K562 (cell line): ENCODE results near the gene UBL3. TPM values are rescaled to one million over a fixed set of nuclear protein-coding genes. Genes with fewer than 3 reads are reported as not detected.

Experiments
- ATAC-seq: fragments of 200-7000 bp; cut with Tn5 transposase; 3 replicates; pipeline ENCODE4 v1.9.1; 2020; ENCODE audit warnings: moderate library complexity
- BruUV-seq: library from RNA; stranded (reverse); fragments of 400-500 nt; replicated peaks from 2 replicates; lab custom pipeline; 2021; lab: Mats Ljungman, UMichigan
- CTCF ChIA-PET: fragments of 300-600 bp; formaldehyde crosslinking; extraction: SDS; loops from one replicate; lab custom pipeline; 2021; ENCODE audit warnings: low intra/inter-chr PET ratio; lab: Yijun Ruan, JAX
- POLR2A ChIA-PET: fragments of 300-600, 350-650 bp; sonication (Branson Sonifier 250); formaldehyde crosslinking; extraction: SDS; loops from one replicate; lab custom pipeline; 2021; ENCODE audit warnings: antibody characterized with exemption, inconsistent platforms; lab: Yijun Ruan, JAX
- DNase-seq, 4 experiments: peaks; one replicate each; pipeline versions ENCODE4 v3.0.0 to v3.0.0-alpha.2; 2011 to 2018; ENCODE audit warnings: low spot score in 3 of 4, mixed read lengths in 3 of 4; ENCODE audit errors: extremely low read depth in 1 of 4
- FAIRE-seq: peaks from 2 replicates; lab custom pipeline; 2011; peaks lifted over from hg19 to GRCh38; lab: Jason Lieb, UNC
- H2AFZ ChIP-seq: 2 replicates; pipeline ENCODE4 v1.6.0; 2011; ENCODE audit warnings: low read depth, low read length, control low read depth, inconsistent platforms
- H3K27ac ChIP-seq: fragments of 200-600 bp; 3 replicates; pipeline ENCODE4 v1.8.0; 2011; ENCODE audit warnings: low read depth, mild to moderate bottlenecking, control low read depth, inconsistent platforms, low read length, moderate library complexity, mixed read lengths; ENCODE audit errors: extremely low read depth
- H3K27me3 ChIP-seq, 2 experiments: fragments of 300-600 bp in 1 of 2; 2 replicates in 1 of 2; 3 replicates in 1 of 2; pipeline versions ENCODE4 v1.6.0 to v1.8.0; 2011; ENCODE audit warnings: inconsistent platforms in 2 of 2, low read length in 2 of 2, mild to moderate bottlenecking in 1 of 2, mixed read lengths in 1 of 2, moderate library complexity in 1 of 2; ENCODE audit not compliant: control insufficient read depth in 2 of 2, insufficient read depth in 2 of 2
- H3K36me3 ChIP-seq: fragments of 300-600 bp; 3 replicates; pipeline ENCODE4 v1.8.0; 2011; ENCODE audit warnings: mild to moderate bottlenecking, low read length, inconsistent platforms; ENCODE audit not compliant: control insufficient read depth, insufficient read depth
- H3K4me1 ChIP-seq, 2 experiments: fragments of 200-600 bp in 1 of 2; replicated peaks in 1 of 2; 2 replicates in 1 of 2; 3 replicates in 1 of 2; pipeline versions ENCODE4 v1.5.1 to v1.8.0; 2011; ENCODE audit warnings: inconsistent platforms in 2 of 2, low read length in 2 of 2, mild to moderate bottlenecking in 1 of 2, mixed read lengths in 1 of 2, moderate library complexity in 1 of 2; ENCODE audit not compliant: control insufficient read depth in 2 of 2, insufficient read depth in 2 of 2
- H3K4me2 ChIP-seq: 2 replicates; pipeline ENCODE4 v1.6.1; 2011; ENCODE audit warnings: low read length, control low read depth, inconsistent platforms, mixed read lengths; ENCODE audit not compliant: insufficient read depth
- H3K4me3 ChIP-seq: fragments of 200-600 bp; sonication (generic), shearing (Covaris generic); 2 replicates; pipeline ENCODE4 v1.5.1; 2016; ENCODE audit warnings: control low read depth, inconsistent platforms
- H3K79me2 ChIP-seq: fragments of 200-600 bp; 3 replicates; pipeline ENCODE4 v1.8.0; 2011; ENCODE audit warnings: low read length, inconsistent platforms; ENCODE audit not compliant: control insufficient read depth, insufficient read depth
- H3K9ac ChIP-seq, 2 experiments: 2 replicates each; pipeline versions ENCODE4 v1.6.0 to v1.6.1; 2011; ENCODE audit warnings: low read depth in 2 of 2, low read length in 2 of 2, control low read depth in 1 of 2, inconsistent platforms in 1 of 2, mild to moderate bottlenecking in 1 of 2, mixed read lengths in 1 of 2; ENCODE audit not compliant: insufficient read depth in 1 of 2
- H3K9me1 ChIP-seq: one replicate; pipeline ENCODE4 v1.6.0; 2011; ENCODE audit warnings: inconsistent platforms, mild to moderate bottlenecking, low read length, moderate library complexity; ENCODE audit not compliant: control insufficient read depth, insufficient read depth
- H3K9me3 ChIP-seq: replicated peaks from 2 replicates; pipeline ENCODE4 v1.5.1; 2011; ENCODE audit warnings: low read depth, low read length, inconsistent platforms; ENCODE audit not compliant: control insufficient read depth, insufficient read depth
- H4K20me1 ChIP-seq: replicated peaks from 2 replicates; pipeline ENCODE4 v1.6.1; 2011; ENCODE audit warnings: low read length, inconsistent platforms, mixed read lengths; ENCODE audit not compliant: control insufficient read depth, insufficient read depth
- CBX8 ChIP-seq: fragments of 200-600 bp; sonication (generic); IDR thresholded peaks from 2 replicates; pipeline ENCODE4 v1.6.1; 2012; ENCODE audit warnings: borderline replicate concordance, mixed run types, low read depth, mild to moderate bottlenecking, moderate library complexity, mixed read lengths, low read length, control low read depth, inconsistent platforms; ENCODE audit not compliant: poor library complexity, severe bottlenecking; ENCODE audit errors: extremely low read depth
- CSDE1 ChIP-seq, 2 experiments: fragments of 450-650 bp; IDR thresholded peaks; 2 replicates each; pipeline ENCODE4 v1.6.1; 2016; ENCODE audit warnings: mild to moderate bottlenecking in 1 of 2
- HNRNPL ChIP-seq: fragments of 200-400 bp; formaldehyde crosslinking; IDR thresholded peaks from 2 replicates; pipeline ENCODE4 v1.6.1; 2017; ENCODE audit warnings: low read depth, mild to moderate bottlenecking, low read length
- PHTF2 ChIP-seq: fragments of 250-450 bp; sonication (Bioruptor Pico); IDR thresholded peaks from 2 replicates; pipeline ENCODE4 v1.5.0; 2021; ENCODE audit warnings: mild to moderate bottlenecking
- ZNF408 ChIP-seq: fragments of 250-450 bp; sonication (Bioruptor Pico); IDR thresholded peaks from 2 replicates; pipeline ENCODE4 v1.4.0; 2020; ENCODE audit warnings: low read depth, mild to moderate bottlenecking, moderate library complexity
- ZNF444 ChIP-seq: fragments of 250-450 bp; sonication (Bioruptor Pico); IDR thresholded peaks from 2 replicates; pipeline ENCODE4 v1.4.0; 2020; ENCODE audit warnings: mild to moderate bottlenecking, moderate library complexity
- WGBS: fragments of 100-300 bp; shearing (Covaris generic); methylation state at CpG from one replicate; pipeline ENCODE4 v1.1.6; 2016; ENCODE audit warnings: low coverage, mixed read lengths; ENCODE audit not compliant: insufficient coverage; ENCODE audit errors: missing lambda C conversion rate; 5-methylcytosine and 5-hydroxymethylcytosine counted together
- in situ Hi-C: fragments of 300-500 bp; cut with MboI; formaldehyde crosslinking; loops from 4 replicates; pipeline ENCODE4 v1.15.0; 2018; ENCODE audit warnings: inconsistent platforms, mixed read lengths
- intact Hi-C: fragments of 100-400 bp; cut with micrococcal nuclease; formaldehyde crosslinking; loops from 2 replicates; pipeline ENCODE4 v1.14.2; 2022
- polyA plus RNA-seq, 8 experiments: library from polyadenylated mRNA; depleted of rRNA in 4 of 8; stranded (reverse) in 5 of 8; unstranded in 3 of 8; fragments of >200 nt; fragmentation: Nextera tagmentation in 2 of 8; fragmentation: Illumina TruSeq in 1 of 8; extraction: Ambion mirVana in 2 of 8; extraction: Trizol in 1 of 8; gene quantifications; 2 replicates each; pipeline versions ENCODE4 v1.2.1 to v1.2.3, GENCODE V29; 2011 to 2014; ENCODE audit warnings: inconsistent platforms in 1 of 8, missing spikeins in 1 of 8
- total RNA-seq, 7 experiments: library from RNA; depleted of rRNA in 6 of 7; stranded (reverse); fragments of >200 nt in 6 of 7; fragmentation: Illumina TruSeq in 2 of 7; extraction: Trizol in 2 of 7; gene quantifications; 2 replicates each; pipeline versions ENCODE4 v1.2.1 to v1.2.3, GENCODE V29; 2011 to 2021; ENCODE audit warnings: low replicate concordance in 1 of 7

UBL3 gene
- total and polyA plus RNA-seq, 9 of the 15 experiments (the other 6 are each of a cell fraction or from before 2014, with no cell fraction given), result 0.64 to 2.4 (median 1.8) TPM

- Histone ChIP-seq H3K36me3 (no peaks in the 10 kb centered on the region), H3K9me3 (no peaks in the 10 kb centered on the region), H3K4me3 (no peak overlapping the region), H3K9me1 (no peaks in the 10 kb centered on the region), H3K27me3 (no peaks in the 10 kb centered on the region), H3K4me1 (no peaks in the 10 kb centered on the region)
- intact Hi-C loops (no loop called here), in situ Hi-C loops (no loop called here)
- BruUV-seq, result no TSS peak
- no peak for DNase-seq
- POLR2A ChIA-PET, result interaction anchor here (0.7 kb wide), 1 partner anchor 12 kb away, joined by 3 read pairs; no protein-coding TSS in a partner anchor
- CTCF ChIA-PET, result no interaction called here
- no peak for ATAC-seq
- no peak for TF ChIP-seq CSDE1 (IDR thresholded peaks at IDR 0.05)
- TF ChIP-seq ZNF444 (CRISPR knock-in tag), result no peak
- no peak for TF ChIP-seq PHTF2 (CRISPR knock-in tag)
- TF ChIP-seq HNRNPL, result no peak
- no peak for TF ChIP-seq CBX8
- no peak for TF ChIP-seq ZNF408 (CRISPR knock-in tag)
- TF ChIP-seq, all 486 proteins: peak for 0
- no peak overlapping the region for H2AFZ ChIP-seq
- H3K27ac ChIP-seq, result no peak overlapping the region
- H3K4me2 ChIP-seq, result no peak overlapping the region
- no peak for FAIRE-seq
- H3K79me2 ChIP-seq, result no peaks in the 10 kb centered on the region
- H3K9ac ChIP-seq, result no peak overlapping the region
- no peaks in the 10 kb centered on the region for H4K20me1 ChIP-seq
- WGBS, result 0% methylated on average over 3 of the region's 3 CpGs
Measured at GRCh38 chr13:29817604-29818378, 32.6 kb downstream of the UBL3 start.
